ENCODE results near the gene AAMDC.
"Not testable (repeated sequence)": the region's sequence is repeated elsewhere in the genome, so short reads cannot be mapped to it uniquely, and the experiment has no call there.

The AAMDC gene

GRCh38 chr11:77917713-77918112 lies 96.8 kb downstream of the AAMDC start:
- DNase-seq = not testable (repeated sequence)

More at GRCh38 chr11:77917713-77918112, 96.8 kb downstream of the AAMDC start:
- in situ Hi-C loops (cut with HindIII; ENCODE audit: low pct_ligation_motif_present, low pct_unique_long_range_greater_than_20kb, low sequenced_read_pairs) = not testable (repeated sequence)
